GM19467 (cell line): ENCODE measurements around the gene CFAP54.

Experiments
- ATAC-seq: cut with Tn5 transposase; IDR thresholded peaks from one replicate; pipeline ENCODE4 v1.9.1; 2021; ENCODE audit warnings: mild to moderate bottlenecking, moderate library complexity; ENCODE audit not compliant: unreplicated experiment

CFAP54 gene

DNA sequence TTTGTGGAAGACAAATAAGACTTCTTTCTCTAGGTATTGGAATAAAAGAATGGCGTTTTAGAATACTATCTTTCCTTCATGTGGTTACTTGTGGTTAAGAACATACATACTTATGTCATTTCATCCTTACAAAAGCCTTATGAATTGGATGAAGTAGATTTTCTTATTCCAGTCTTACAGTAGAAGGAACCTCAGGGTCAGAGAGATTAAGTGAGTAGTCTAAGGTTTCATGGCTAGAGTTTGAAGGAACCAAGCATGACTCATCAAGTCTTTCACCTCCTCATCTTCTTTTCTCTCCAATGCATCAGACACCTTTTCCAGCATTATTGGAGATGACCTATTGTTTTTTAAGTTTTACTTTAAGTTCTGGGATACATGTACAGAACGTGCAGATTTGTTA, 324.8 kb downstream of the CFAP54 start:
- no peak for ATAC-seq

DNA sequence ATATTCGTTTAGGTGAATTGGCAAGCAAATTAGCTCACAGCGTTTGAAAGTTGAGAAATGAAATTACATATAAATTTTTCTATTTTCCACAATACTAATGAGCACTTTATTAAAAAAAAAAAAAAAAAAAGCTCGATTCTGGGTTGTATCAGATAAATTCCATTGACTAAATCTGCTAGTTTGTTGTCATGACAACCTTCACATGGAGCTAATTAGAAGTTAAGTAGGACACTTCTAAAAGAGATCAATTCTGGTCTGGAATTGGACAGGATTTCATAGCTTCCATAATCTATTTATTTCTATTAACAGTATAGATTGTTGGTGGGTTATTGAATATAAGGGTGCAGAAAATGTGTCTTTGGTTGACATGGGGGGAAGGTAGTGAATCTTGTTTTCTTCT, 332.2 kb downstream of the CFAP54 start:
- no peak for ATAC-seq

DNA sequence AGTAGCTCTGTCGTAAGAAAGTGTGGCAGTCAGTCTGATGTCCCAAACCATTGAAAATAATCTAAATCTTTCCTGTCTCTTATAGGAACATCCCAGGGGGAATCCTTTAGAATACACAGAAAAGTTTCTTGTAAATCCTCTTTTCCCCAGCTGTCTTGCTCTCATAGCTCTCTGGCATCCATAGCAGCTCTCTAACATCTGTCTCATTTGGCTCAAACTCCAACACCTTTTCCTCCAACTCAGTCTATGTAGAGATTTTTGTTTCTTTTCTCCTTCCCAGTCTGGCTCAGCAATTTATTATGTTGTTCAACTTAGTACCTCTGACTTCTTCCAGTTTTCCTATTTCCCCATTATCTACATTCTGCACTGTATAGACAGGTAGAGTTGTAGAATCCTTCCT, 333.3 kb downstream of the CFAP54 start:
- ATAC-seq, result no peak

DNA sequence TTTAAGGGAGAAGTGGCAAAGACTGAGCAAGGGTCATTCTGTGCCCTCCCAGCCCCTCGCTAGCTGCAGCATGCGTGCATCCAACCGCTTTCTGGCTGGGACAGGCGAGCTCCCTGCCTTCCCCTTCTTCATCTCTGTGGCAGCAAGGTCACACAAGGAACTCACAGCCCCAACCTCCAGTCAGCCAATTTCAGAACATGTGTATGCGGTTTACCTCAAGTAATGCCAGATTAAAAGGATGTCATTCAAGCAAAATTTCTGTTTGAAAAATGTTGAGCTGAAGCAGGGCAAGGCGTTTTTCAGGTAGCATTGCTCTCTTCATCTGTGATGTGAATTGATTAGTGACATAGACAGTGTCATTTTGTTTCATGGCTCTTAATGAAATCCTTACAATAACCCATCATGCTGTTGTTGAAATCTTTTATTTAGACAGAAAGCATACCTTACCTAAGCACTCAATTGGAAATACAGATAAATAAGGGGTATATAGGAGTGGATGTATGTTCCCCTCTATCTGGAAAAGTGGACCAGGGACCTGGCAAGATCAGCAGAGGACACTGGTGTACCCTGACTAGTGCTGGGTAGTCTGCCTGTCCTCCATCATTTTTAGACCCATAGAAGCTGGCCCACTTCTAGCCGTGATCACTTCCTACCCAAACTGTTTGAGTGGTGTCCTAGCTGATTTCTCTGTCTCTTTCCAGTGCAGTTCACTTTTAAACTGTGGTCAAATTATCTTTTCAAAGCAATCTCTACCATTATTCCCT, 334.9 kb downstream of the CFAP54 start:
- no peak for ATAC-seq

DNA sequence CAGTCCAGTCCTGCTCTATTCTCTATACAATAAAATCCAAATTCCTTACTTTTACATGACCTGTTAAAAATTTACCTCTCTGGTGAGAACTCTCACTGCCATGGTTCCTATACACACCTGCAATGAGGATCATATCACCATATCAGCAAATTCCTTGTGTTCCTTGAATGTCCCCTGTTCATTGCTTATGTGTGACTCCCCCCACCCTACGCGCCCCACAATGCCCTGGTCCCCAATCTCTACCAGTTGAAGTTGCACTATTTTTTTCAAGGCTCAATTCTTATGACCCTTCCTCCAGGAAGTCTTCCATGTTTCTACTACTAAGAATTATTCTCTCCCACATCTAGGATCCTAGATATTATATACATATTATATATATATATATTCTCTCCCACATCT, 335.5 kb downstream of the CFAP54 start:
- ATAC-seq, result no peak

DNA sequence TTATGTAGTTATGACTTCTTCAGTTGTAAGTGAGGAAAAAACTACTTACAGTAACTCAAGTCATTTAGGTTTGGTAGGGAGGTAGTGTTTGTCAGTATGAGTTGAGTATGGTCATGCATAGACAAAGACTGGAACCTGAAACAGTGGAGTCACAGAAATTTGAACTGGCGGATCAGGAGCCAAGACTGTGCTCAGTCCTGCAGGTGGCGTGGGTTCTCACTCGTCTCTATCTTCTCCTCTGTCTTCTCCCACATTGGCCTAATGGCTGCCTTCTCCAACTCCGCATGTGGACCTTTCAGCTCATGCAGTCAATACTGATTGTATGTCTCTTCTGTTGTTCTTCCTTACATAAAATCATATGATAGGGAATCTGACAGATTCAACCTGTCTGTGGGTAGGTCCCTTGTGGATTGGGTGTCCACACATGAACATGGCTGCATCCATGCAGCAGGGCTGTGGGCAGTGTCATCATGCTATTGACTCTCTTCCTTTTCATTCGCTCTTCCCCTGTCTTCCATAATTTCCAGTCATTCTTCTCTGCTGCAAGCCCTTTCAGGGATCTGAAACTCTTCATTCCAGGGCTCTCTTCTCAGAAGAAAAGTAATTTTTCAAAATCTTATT, 338.9 kb downstream of the CFAP54 start:
- ATAC-seq, result no peak

DNA sequence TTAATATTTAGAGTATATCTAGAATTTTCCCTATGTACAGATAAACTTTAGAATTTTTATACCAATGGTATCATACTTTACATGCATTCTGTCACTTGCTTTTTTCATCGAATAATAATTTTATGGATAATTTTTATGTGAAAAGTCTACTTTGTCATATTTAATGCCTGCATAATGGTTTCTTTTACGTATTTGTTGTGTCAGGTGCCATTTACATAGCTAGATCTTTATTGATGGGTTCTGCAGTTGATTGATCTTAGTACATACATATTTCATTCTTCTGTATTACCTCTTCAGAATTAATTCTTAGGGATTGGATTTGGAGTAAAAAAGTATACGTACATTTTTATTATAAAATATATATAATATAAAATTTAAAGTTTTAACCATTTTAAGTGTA, 340.0 kb downstream of the CFAP54 start:
- no peak for ATAC-seq

DNA sequence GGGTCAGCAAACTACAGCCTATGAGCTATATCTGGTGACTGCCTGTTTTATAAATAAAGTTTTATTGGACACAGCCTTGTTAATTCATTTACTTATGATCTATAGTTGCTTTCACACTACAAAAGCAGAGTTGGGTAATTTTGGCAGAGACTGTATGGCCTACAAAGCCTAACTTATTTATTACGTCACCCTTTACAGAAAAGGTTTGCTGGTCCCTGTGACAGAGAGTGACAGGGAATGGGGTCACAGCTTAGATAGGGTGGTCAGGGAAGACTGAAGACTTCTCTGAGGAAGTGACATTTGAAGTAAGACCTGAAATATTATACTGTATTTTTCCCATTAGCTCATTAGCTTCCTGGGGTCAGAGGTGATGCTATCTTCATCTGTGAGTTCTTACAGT, 342.0 kb downstream of the CFAP54 start:
- ATAC-seq, result no peak

DNA sequence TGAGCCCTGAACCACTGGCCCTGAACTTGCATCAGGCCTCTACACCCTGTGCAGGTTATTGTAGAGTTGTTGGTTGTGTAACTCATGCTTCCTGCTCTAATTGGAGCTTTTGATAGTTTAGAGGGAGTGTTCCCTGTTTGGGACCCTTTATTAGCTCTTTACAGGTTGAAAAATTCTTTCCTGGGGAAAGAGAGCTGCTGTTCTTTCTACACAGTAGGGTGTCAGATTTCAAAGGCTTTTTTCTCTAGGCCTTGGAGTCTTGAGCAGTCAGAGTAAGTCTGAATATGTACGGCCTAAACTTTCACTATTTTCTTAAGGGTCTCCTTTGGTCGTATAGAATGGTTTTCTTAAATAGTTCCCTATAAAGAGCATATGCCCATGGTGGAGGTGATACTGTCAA, 356.9 kb downstream of the CFAP54 start:
- ATAC-seq, result no peak

DNA sequence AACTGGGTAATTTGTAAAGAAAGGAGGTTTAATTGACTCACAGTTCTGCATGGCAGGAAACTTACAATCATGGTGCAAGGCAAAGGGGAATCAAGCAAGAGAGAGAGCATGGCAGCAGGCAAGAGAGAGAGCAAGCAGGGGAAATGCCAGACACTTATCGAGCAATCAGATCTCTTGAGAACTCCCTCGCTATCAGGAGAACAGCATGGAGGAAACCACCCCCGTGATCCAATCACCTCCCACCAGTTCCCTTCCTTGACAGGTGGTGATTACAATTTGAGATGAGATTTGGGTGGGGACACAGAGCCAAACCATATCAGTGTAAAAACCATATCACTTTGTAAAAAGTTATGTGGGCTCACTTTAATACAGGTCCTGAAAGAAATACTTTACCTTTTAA, 361.3 kb downstream of the CFAP54 start:
- no peak for ATAC-seq

DNA sequence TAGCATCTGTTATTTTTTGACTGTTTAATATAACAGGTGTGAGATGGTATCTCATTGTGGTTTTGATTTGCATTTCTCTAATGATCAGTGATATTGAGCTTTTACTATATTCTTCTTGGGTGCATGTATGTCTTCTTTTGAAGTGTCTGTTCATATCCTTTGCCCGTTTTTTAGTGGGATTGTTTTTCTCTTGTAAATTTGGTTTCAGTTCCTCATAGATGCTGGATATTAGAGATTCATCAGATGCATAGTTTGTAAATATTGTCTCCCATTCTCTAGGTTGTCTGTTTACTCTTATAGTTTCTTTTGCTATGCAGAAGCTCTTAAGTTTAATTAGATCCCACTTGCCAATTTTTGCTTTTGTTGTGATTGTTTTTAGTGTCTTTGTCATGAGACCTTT, 368.8 kb downstream of the CFAP54 start:
- ATAC-seq, result no peak

DNA sequence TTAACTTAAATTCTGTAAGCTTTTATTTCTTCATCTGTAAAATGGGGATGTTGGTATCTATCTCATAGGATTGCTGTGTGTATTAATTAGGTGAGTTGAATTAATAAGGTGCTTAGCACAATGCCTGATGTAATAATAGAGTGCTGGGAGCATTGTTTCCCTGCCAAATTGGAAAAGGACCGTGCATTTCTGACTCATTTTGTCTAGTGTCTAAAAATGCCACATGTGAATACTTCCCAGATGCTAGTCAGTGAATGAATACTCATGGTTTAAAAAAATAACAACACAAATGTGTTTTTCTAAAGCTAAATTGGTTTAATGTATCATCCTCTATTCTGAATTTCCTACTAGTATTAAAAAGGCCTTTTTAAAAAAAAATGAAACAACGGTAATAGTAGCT, 372.3 kb downstream of the CFAP54 start:
- ATAC-seq, result no peak

DNA sequence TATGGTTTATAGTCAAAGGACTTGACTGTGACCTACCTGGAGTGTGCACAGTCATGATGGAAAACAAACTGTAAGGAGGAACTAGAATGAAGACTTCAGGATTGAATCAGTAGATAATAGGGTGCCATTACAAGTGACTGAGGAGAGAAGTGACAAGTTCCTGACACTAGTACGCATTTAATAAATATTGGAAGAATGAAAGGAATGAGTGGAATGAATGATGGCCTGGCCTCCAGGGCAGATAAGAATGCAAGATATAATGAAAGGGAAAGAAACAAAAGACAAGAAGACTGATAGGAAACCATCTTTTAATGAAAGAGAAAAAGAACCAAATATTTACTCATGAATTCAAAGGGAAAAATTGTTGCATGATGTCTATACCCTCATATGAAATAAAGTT, 372.9 kb downstream of the CFAP54 start:
- ATAC-seq, result no peak

DNA sequence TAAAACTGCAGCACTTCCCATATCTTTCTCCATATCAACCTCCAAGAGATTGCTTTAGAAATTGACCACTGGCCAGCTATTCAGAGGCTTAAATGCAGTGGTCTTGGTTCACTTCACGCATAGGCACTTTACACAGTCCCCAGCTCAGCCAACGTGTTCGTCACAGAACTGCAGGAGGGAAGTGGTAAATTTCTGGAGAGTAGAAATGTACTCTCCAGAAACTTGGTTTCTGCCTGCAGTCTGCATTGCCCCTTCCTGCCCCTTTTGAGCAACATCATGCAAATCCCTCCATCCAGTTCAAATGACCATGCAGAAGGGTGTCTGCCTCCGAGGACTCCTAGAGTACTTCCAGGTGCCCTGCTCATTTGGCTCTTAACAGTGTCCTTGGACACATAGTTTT, 375.0 kb downstream of the CFAP54 start:
- ATAC-seq, result no peak

DNA sequence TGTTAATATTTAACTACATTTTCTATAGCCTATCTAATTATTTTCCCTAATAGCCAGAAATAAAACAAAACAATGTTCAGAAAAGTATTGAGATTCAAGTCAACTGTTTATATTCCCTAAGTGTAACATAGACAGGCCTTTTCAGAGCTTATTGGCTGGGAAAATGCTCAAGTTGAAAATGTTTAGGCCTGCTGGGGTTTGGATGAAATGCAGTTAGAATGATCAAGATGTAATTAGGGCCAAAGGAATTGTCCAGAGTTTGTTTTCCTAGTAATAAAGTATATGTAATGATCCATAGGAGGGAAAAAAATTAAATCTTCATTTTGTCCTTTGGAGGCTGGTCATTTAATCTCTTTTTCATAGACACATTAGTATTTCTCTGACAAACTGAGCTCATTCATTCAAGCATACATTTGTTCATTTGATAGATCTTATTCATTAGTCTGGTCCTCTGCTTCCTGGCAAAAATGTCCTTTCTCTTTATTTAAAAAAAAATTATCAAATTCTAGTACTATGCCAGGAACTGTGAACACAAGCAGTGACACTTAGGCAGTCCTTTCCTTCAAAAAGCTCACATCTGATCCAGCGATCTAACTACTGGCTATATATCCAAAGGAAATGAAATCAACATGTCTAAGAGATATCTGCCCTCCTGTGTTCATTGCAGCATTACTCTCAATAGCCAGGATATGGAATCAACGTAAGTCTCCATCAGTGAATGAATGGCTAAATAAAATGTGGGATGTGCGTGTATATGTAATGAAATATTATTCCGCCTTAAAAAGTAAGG, 377.6 kb downstream of the CFAP54 start:
- no peak for ATAC-seq

DNA sequence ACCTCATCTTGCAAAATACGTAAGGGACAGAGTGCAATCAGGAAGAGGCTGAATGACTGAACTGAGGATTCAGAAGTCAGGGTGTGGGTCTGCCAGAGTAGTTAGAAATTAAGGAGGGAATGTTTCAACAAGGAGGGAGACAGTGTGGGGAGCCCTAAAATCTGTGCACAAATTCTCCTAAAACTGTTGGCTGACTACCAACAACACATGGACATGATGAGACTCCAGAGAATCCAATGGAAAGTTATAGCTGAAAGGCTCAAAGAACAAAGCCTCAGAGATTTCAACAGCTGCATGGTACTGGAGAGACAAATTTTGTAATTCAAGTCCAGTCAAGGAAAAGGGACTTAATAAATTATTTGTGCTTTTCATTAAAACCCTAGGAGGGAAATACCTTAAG, 381.6 kb downstream of the CFAP54 start:
- no peak for ATAC-seq

DNA sequence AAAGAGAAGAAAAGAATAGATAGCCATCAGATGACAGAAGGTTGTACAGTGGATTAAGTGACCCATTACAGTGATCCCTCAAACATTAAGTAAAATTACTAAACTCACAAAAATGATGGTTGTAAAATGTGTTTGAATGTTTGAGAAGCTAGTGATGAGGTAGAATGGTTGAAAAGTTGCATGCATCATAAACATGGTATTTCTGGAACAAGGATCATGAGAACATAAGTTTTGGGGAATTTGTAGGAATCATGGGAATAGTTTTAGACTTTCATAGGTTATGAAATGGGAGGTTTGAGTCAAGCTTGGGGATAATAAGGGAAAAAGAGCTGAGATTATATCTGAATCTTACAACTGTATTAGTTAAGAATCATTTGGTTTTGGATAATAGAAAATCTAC, 383.6 kb downstream of the CFAP54 start:
- no peak for ATAC-seq

DNA sequence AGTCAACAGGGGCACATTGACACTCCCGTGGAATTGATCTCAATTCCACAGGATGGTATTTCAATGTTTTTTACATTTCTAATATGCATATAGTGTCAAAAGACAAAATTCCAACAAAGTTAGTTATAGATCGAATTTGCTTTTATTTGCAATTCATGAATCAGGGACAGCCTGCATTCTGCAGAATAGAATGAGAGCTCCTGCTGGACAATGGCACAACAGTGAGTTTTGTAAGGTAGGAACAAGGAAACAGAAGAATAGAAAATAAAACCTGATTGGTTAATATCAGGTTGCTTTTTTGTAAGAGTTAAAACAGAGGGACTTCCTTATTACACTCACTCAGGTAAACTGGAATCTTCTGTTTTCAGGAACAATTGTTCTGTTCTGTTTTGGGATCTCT, 384.8 kb downstream of the CFAP54 start:
- ATAC-seq, result no peak

DNA sequence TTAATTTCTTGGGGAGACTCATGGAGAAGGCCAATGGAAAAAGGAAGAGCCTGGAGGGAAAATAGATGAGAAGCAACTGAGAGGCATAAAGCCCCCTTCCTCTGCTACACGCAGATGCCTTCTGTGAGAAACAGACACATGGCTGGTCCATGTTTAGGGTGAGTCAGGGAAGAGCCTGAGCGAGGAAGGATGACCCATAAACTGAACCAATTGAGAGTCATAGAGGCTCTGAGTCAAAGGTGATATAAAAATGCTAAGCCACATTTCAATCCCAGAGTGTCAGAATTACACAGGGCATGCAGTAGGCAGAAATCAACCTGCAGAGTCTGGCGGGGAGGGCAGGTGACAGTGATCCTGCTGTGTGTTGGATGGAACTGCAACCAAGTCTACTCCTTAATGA, 387.6 kb downstream of the CFAP54 start:
- ATAC-seq, result no peak

DNA sequence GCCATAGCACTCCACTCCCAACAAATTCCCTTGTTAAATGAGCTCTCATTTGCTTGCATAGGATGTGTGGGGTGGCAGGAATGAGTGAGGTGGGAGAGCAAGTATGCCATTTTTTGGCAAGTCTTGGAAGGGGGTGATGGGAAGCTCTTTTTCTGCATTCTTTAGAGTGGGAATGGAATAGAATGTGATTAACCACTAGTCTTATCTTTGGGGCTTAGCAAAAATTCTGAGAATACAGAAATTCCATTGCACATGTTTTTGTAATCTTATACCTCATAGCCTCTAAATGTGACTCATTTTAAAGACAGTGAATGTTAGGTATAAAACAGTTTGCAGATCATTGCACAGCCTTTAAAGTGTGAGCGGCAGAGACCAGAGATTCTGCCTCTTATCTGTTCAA, 389.3 kb downstream of the CFAP54 start:
- ATAC-seq, result no peak

DNA sequence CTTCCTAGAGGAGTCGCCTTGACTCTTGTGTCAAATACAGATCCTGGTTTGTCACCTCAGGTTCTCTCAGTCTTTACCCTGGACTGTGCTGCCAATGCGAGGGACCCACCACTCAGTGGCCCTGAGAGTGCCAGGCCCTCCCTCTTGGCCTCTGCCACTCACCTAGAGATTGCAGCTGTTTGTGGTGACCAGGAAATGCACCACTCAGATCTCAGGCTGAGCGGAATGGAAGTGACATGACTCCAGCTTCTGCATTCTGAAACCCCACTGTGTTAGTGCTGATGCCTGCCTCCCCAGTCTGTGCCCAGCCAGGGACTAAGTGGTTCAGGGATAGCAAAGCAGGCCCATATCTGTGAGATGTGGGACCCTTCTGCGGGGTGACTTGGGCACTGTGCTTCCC, 389.9 kb downstream of the CFAP54 start:
- no peak for ATAC-seq

DNA sequence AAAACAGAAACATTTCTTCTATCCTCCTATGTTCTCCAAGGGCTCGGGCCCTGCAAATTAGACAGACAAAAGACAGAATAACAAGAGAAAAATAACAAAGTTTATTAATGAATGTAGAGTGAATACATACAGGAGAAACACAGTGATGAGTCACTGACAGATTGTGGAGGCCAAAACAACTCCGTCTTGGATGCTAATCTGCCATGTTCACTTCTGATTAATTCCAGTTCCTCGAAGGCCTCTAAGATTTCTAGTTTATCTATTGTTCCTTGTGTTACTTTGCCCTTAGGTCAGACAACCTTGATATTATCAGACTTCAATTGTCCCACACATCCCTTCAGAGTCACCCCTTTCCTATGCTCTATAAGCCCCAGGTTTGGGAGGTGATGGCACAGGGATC, 390.8 kb downstream of the CFAP54 start:
- ATAC-seq, result no peak
